Measurements from ENCODE around the gene NPIPB13. TPM values are rescaled to one million over a fixed set of nuclear protein-coding genes. Genes with fewer than 3 reads are reported as not detected.

Gene NPIPB13
- total RNA-seq, 1 donor from 2014 or later, result 2.0 TPM

Other genes starting within 250 kb of the NPIPB13 start
- gene DOC2A, start 237.5 kb downstream of the NPIPB13 start, total RNA-seq, result 0.66 TPM
- not detected for gene C16orf92, start 225.3 kb downstream of the NPIPB13 start, total RNA-seq
- gene TLCD3B, start 217.2 kb downstream of the NPIPB13 start, total RNA-seq, result not detected
- 3,337 TPM for gene ALDOA, start 182.7 kb downstream of the NPIPB13 start, total RNA-seq
- gene PPP4C, start 172.5 kb downstream of the NPIPB13 start, total RNA-seq, result 32.2 TPM
- gene TBX6, start 156.6 kb downstream of the NPIPB13 start, total RNA-seq, result 1.0 TPM
- 54.4 TPM for gene YPEL3, start 152.3 kb downstream of the NPIPB13 start, total RNA-seq
- gene GDPD3, start 134.9 kb downstream of the NPIPB13 start, total RNA-seq, result 2.3 TPM
- gene MAPK3, start 125.3 kb downstream of the NPIPB13 start, total RNA-seq, result 47.6 TPM
- 7.7 TPM for gene CORO1A, start 64.9 kb downstream of the NPIPB13 start, total RNA-seq
- 54.6 TPM for gene BOLA2B, start 54.8 kb downstream of the NPIPB13 start, total RNA-seq
- gene SLX1A, start 54.6 kb downstream of the NPIPB13 start, total RNA-seq, result 7.5 TPM
- 9.9 TPM for gene SULT1A3, start 49.2 kb downstream of the NPIPB13 start, total RNA-seq
- 29.8 TPM for gene CD2BP2, start 106.8 kb upstream of the NPIPB13 start, total RNA-seq
- gene TBC1D10B, start 122.0 kb upstream of the NPIPB13 start, total RNA-seq, result 23.3 TPM
- not detected for gene MYL11, start 126.3 kb upstream of the NPIPB13 start, total RNA-seq
- gene SEPTIN1, start 134.1 kb upstream of the NPIPB13 start, total RNA-seq, result 1.3 TPM
- 5.0 TPM for gene ZNF48, start 146.9 kb upstream of the NPIPB13 start, total RNA-seq
- gene ZNF771, start 159.1 kb upstream of the NPIPB13 start, total RNA-seq, result 8.1 TPM
- 31.9 TPM for gene DCTPP1, start 181.6 kb upstream of the NPIPB13 start, total RNA-seq
- gene SEPHS2, start 197.4 kb upstream of the NPIPB13 start, total RNA-seq, result 29.8 TPM
- 2.4 TPM for gene ITGAL, start 224.3 kb upstream of the NPIPB13 start, total RNA-seq

All from left ventricle myocardium inferior (tissue), 1 donor.